Measurements from ENCODE around the gene COL5A1. TPM values are rescaled to one million over a fixed set of nuclear protein-coding genes. Genes with fewer than 3 reads are reported as not detected.
"Not testable (repeated sequence)": the region's sequence is repeated elsewhere in the genome, so short reads cannot be mapped to it uniquely, and the experiment has no call there.

COL5A1 gene
- total RNA-seq, 1 experiment from 2014 or later, result 10.6 TPM

GRCh38 chr9:134683714-134684374 lies 42.2 kb downstream of the COL5A1 start:
- no peaks in the 10 kb centered on the region for H3F3A ChIP-seq (ENCODE audit: low read length, unreplicated experiment)
- DNase-seq, result no peak
- H3K9ac ChIP-seq (ENCODE audit: low read length), result no peak overlapping the region
- H3K36me3 ChIP-seq (ENCODE audit: low read depth, low read length), result no peaks in the 10 kb centered on the region
- BruUV-seq (replicated peaks), result no TSS peak
- H3K27me3 ChIP-seq (ENCODE audit: low read length), result no peaks in the 10 kb centered on the region
- H3K9me3 ChIP-seq (ENCODE audit: low read length), result no peaks in the 10 kb centered on the region
- H2AFZ ChIP-seq (ENCODE audit: low read length), result no peak overlapping the region
- no peaks in the 10 kb centered on the region for H4K20me1 ChIP-seq (ENCODE audit: low read length)
- no peaks in the 10 kb centered on the region for H3K9me2 ChIP-seq (replicated peaks; ENCODE audit: low read length)
- POLR2A ChIA-PET (ENCODE audit: unreplicated experiment), result no interaction called here
- H3K4me3 ChIP-seq (ENCODE audit: low read length), result no peak overlapping the region
- intact Hi-C loops (cut with micrococcal nuclease), result no loop called here
- H3K27ac ChIP-seq (ENCODE audit: low read length), result no peak overlapping the region
- H3K4me2 ChIP-seq (ENCODE audit: low read length), result no peak overlapping the region
- H3K79me2 ChIP-seq (ENCODE audit: low read length), result no peaks in the 10 kb centered on the region
- CTCF ChIA-PET, result no interaction called here
- no peaks in the 10 kb centered on the region for H3K4me1 ChIP-seq (ENCODE audit: insufficient read depth, low read length)
- TF ChIP-seq EZH2phosphoT487 (IDR thresholded peaks at IDR 0.05; ENCODE audit: borderline replicate concordance, low read length) (no peak), EZH2 (IDR thresholded peaks at IDR 0.05; ENCODE audit: low read length, unreplicated experiment) (no peak)
- TF ChIP-seq, protein P1, sequence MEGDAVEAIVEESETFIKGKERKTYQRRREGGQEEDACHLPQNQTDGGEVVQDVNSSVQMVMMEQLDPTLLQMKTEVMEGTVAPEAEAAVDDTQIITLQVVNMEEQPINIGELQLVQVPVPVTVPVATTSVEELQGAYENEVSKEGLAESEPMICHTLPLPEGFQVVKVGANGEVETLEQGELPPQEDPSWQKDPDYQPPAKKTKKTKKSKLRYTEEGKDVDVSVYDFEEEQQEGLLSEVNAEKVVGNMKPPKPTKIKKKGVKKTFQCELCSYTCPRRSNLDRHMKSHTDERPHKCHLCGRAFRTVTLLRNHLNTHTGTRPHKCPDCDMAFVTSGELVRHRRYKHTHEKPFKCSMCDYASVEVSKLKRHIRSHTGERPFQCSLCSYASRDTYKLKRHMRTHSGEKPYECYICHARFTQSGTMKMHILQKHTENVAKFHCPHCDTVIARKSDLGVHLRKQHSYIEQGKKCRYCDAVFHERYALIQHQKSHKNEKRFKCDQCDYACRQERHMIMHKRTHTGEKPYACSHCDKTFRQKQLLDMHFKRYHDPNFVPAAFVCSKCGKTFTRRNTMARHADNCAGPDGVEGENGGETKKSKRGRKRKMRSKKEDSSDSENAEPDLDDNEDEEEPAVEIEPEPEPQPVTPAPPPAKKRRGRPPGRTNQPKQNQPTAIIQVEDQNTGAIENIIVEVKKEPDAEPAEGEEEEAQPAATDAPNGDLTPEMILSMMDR (conservative IDR thresholded peaks at IDR 0.05; ENCODE audit: low read depth, low read length), result no peak
- no peak for ATAC-seq

- no peaks in the 10 kb centered on the region for H3K4me1 ChIP-seq (ENCODE audit: insufficient read depth, low read length)
- no peaks in the 10 kb centered on the region for H3K79me2 ChIP-seq (ENCODE audit: low read length)
- CTCF ChIA-PET, result no interaction called here
- no peaks in the 10 kb centered on the region for H3F3A ChIP-seq (ENCODE audit: low read length, unreplicated experiment)
- H2AFZ ChIP-seq (ENCODE audit: low read length), result no peak overlapping the region
- H3K9me3 ChIP-seq (ENCODE audit: low read length), result no peaks in the 10 kb centered on the region
- DNase-seq (no peak), ATAC-seq (no peak)
- H3K9me2 ChIP-seq (replicated peaks; ENCODE audit: low read length), result no peaks in the 10 kb centered on the region
- no peak overlapping the region for H3K4me3 ChIP-seq (ENCODE audit: low read length)
- H3K27ac ChIP-seq (ENCODE audit: low read length), result no peak overlapping the region
- no peak overlapping the region for H3K9ac ChIP-seq (ENCODE audit: low read length)
- intact Hi-C loops (cut with micrococcal nuclease), result no loop called here
- no peak overlapping the region for H3K4me2 ChIP-seq (ENCODE audit: low read length)
- no peaks in the 10 kb centered on the region for H3K27me3 ChIP-seq (ENCODE audit: low read length)
- no TSS peak for BruUV-seq (replicated peaks)
- POLR2A ChIA-PET (ENCODE audit: unreplicated experiment), result no interaction called here
- TF ChIP-seq EZH2 (IDR thresholded peaks at IDR 0.05; ENCODE audit: low read length, unreplicated experiment) (no peak), EZH2phosphoT487 (IDR thresholded peaks at IDR 0.05; ENCODE audit: borderline replicate concordance, low read length) (no peak)
- TF ChIP-seq, protein P1 (conservative IDR thresholded peaks at IDR 0.05; ENCODE audit: low read depth, low read length), result no peak
- no peaks in the 10 kb centered on the region for H4K20me1 ChIP-seq (ENCODE audit: low read length)
- no peaks in the 10 kb centered on the region for H3K36me3 ChIP-seq (ENCODE audit: low read depth, low read length)
These were observed 42.7 kb downstream of the COL5A1 start for GRCh38 chr9:134684375-134684723.

DNA sequence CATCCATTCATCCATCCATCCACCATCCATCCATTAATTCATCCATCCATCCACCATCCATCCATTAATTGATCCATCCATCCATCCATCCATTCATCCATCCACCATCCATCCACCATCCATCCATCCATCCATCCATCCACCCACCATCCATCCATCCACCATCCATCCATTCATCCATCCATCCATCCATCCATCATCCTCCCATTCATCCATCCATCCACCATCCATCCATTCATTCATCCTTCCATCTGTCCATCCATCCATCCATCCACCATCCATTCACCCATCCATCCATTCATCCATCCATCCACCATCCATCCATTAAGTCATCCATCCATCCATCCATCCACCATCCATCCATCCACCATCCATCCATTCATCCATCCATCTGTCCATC lies 43.3 kb downstream of the COL5A1 start:
- H4K20me1 ChIP-seq (ENCODE audit: low read length); H3K9ac ChIP-seq (ENCODE audit: low read length); H3K4me2 ChIP-seq (ENCODE audit: low read length); H3K36me3 ChIP-seq (ENCODE audit: low read depth, low read length); H3K27ac ChIP-seq (ENCODE audit: low read length); BruUV-seq (replicated peaks); H2AFZ ChIP-seq (ENCODE audit: low read length); intact Hi-C loops (cut with micrococcal nuclease); H3K79me2 ChIP-seq (ENCODE audit: low read length); H3K27me3 ChIP-seq (ENCODE audit: low read length); POLR2A ChIA-PET (ENCODE audit: unreplicated experiment); H3F3A ChIP-seq (ENCODE audit: low read length, unreplicated experiment); H3K9me3 ChIP-seq (ENCODE audit: low read length); CTCF ChIA-PET; H3K9me2 ChIP-seq (replicated peaks; ENCODE audit: low read length); H3K4me3 ChIP-seq (ENCODE audit: low read length); ATAC-seq; DNase-seq; H3K4me1 ChIP-seq (ENCODE audit: insufficient read depth, low read length): not testable (repeated sequence)
